GM21529 (cell line): ENCODE results near the gene VEGFB.

Source experiments
- ATAC-seq: cut with Tn5 transposase; IDR thresholded peaks from one replicate; pipeline ENCODE4 v1.9.1; 2021; ENCODE audit not compliant: unreplicated experiment

The VEGFB gene

DNA sequence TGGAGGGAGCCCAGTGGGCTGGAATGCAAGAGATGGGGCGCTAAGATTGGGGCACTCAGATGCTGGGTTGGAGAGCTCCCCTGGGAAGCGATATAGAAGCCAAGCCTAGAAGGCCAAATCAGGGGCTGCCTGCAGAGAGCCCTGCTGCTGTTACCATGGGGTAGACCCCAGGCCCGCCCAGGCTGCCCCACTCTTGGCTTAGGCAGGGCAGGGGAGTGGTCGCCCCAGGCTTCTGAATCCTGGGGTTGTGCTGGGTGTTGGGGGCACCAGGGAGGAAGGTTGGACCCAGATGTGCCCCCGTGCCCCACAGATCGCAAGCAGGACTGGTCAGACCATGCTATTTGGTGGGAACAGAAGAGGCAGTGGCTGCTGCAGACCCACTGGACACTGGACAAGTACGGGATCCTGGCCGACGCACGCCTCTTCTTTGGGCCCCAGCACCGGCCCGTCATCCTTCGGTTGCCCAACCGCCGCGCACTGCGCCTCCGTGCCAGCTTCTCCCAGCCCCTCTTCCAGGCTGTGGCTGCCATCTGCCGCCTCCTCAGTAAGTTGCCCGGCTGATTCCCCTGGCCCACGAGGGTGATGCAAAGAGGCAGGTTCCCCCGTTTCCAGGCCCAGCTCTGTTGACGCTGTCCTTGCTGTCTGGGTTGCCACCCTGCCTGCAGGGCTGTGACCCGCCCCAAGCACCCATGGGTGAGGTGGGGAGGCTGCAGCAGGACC lies 23.9 kb upstream of the VEGFB start:
- ATAC-seq: no peak

DNA sequence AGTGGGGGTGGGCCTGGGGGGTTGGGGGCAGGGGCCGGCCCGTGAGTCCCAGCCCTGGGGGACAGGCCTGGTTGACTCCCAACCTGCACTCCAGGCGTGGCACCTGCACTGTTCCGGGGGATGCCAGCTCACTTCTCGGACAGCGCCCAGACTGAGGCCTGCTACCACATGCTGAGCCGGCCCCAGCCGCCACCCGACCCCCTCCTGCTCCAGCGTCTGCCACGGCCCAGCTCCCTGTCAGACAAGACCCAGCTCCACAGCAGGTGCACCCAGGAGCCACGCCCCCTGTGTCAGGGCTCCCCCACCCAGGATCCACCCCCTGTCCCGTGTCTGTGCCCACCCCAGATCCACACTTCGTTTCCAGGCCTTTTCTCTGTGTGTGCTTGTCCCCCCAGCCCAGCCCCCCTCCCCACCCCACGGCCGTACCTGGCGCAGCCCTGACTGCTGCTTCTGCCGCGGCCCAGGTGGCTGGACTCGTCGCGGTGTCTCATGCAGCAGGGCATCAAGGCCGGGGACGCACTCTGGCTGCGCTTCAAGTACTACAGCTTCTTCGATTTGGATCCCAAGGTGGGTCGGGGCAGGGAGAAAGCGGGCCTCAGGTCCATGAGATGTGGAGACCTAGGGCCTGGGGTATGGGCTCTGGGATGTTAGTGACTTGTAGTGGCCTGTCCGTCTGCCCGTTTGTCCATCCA lies 23.1 kb upstream of the VEGFB start:
- no peak for ATAC-seq

DNA sequence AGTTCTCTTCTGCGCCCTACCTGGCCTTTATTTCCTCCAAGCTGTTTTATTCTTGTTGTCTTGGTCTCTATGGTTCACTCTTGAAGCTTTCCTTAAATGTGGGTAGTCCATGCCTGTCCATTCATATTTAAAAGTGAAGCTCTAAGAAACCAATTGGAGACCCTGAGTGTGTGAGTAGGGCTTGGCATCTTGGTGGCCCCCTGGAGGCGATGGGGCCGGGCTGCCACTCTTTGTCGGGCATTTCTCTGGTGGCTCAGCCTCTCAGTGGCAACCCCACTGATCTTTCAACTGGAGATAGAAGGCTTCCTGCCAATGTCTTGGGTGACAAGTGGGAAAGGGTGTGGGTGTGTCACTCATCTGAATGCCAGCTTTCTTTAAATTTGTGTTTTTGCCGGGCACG lies 17.5 kb upstream of the VEGFB start:
- ATAC-seq: no peak

DNA sequence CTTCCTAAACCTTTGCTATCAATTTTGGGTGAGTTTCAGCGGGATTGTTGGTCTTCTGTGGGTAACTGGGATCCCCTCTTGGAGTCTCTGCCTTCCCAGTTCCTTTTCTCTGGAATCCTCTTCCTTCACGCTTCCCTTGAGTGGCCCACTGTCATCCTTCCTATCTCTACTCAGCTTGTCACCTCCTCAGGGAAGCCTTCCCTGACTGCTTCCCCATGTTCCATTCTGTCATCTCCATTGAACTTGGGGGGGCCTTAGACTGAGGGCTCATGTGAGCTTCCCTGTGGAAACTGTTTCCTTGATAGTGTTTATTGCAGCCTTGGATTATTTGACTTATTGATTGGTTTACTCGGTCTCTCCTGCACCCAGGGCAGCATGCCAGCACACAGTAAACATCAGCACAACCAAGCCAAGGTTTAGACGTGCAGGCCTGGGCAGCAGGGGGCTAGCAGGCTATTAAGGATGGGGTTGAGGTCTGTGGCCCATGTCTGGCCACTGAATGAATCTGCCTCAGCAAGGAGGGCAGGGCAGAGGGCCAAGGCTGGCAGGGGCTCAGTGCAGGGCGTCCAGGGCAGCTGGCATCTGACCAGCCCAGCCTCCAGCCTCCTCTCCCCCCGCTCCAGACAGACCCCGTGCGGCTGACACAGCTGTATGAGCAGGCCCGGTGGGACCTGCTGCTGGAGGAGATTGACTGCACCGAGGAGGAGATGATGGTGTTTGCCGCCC lies 15.6 kb upstream of the VEGFB start:
- no peak for ATAC-seq

DNA sequence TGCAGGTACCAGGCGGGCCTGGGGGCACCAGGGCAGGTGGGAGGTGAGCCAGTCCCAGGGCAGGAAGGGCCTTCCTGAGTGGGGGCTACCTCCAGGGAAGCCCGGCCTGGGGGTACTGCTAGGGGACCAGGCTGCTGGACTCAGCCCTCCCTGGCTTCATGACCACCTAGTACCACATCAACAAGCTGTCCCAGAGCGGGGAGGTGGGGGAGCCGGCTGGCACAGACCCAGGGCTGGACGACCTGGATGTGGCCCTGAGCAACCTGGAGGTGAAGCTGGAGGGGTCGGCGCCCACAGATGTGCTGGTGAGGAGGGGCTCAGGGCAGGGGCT lies 15.1 kb upstream of the VEGFB start:
- ATAC-seq: no peak

DNA sequence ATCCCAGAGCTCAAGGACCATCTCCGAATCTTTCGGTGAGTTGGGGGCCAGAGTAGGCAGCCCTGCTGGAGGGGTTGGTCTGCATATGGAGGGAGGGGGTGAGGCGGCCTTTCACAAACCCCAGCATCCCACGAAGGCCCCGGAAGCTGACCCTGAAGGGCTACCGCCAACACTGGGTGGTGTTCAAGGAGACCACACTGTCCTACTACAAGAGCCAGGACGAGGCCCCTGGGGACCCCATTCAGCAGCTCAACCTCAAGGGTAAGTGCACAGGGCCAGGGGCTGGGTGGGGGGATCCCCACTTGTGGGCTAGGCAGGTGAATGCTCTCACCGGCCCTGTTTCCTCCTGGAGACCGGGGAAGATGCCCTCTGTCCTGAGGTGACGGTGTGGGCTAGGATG lies 14.6 kb upstream of the VEGFB start:
- ATAC-seq: no peak

DNA sequence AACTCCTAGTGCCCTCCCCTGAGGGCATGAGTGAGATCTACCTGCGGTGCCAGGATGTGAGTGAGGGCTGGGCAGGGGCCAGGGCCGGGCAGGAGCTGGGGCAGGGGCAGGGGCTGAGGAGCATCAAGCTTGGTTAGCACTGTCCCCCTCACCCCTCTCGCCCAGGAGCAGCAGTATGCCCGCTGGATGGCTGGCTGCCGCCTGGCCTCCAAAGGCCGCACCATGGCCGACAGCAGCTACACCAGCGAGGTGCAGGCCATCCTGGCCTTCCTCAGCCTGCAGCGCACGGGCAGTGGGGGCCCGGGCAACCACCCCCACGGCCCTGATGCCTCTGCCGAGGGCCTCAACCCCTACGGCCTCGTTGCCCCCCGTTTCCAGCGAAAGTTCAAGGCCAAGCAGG lies 14.1 kb upstream of the VEGFB start:
- no peak for ATAC-seq

DNA sequence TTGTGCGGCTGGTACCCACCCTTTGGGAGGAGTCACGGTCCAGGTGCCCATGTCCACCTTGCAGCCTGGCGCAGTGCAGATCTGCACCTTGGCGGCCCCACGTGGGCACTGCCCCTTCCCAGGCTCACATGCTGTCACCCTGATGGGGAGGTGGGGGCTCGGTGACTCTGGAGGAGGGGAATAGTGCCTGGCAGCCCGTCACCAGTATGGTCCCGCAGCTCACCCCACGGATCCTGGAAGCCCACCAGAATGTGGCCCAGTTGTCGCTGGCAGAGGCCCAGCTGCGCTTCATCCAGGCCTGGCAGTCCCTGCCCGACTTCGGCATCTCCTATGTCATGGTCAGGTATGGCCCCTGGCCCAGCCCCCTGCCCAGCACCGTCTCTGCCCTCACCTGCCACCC lies 13.6 kb upstream of the VEGFB start:
- ATAC-seq: no peak

DNA sequence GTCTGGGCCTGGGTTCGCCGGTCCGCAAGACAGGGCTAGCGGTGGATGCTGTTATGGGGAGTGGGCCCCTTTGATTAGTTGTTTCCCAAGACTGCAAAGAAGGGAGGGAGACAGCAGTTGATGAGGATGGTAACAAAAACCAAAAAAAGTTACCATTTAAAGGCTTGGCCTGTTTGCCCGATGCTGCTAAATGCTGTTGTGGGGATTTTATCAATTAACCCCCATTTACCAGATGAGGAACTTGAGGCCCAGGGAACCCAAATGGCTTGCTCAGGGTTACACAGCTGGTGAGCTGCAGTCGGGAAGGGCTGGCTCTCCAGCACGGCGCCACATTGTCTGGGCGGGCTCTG lies 11.8 kb upstream of the VEGFB start:
- no peak for ATAC-seq

DNA sequence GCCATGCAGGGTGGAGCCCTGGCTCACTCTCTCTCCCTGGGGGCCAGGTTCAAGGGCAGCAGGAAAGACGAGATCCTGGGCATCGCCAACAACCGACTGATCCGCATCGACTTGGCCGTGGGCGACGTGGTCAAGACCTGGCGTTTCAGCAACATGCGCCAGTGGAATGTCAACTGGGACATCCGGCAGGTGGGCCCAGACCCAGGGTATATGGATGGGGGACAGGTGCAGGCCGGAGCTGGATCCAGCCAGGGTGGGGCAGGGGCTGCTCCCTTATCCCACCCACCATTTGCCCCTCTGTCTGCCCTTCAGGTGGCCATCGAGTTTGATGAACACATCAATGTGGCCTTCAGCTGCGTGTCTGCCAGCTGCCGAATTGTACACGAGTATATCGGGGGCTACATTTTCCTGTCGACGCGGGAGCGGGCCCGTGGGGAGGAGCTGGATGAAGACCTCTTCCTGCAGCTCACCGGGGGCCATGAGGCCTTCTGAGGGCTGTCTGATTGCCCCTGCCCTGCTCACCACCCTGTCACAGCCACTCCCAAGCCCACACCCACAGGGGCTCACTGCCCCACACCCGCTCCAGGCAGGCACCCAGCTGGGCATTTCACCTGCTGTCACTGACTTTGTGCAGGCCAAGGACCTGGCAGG lies 11.3 kb upstream of the VEGFB start:
- no peak for ATAC-seq

DNA sequence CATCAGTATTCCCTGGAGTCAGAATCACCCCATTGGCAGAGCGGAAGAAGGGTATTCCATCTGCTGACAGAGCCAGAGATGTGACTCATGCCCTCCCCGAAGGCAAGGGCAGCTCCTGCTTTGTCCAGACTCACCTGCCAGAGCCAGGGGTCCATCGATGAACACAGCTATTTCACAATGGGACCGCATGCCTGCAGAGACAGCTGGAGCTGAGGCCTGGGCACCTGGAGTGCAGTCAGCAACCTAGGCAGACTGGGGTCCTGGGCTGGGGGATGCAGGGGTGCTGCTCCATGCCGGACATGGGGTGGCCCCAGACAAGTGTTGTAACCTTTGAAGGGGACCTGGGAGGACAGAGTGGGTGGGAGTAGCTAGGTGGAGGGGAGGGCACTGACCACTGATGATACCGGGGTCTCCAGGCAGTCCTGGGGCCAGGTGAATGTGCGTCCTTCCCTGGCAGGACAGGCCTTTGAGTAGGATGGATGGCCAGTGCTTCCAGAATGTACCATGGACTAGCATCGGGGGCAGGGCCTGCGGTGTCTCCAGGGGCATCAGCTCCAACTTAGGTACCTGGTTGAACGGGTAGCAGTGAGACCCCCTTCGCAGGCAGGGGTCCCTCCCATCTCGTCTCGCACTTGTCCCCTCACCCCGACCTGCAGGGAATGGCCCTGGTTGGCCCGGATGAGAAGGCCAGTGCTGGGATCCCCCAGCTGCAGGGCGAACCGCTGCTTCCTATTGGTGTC lies 10.1 kb upstream of the VEGFB start:
- ATAC-seq: no peak

DNA sequence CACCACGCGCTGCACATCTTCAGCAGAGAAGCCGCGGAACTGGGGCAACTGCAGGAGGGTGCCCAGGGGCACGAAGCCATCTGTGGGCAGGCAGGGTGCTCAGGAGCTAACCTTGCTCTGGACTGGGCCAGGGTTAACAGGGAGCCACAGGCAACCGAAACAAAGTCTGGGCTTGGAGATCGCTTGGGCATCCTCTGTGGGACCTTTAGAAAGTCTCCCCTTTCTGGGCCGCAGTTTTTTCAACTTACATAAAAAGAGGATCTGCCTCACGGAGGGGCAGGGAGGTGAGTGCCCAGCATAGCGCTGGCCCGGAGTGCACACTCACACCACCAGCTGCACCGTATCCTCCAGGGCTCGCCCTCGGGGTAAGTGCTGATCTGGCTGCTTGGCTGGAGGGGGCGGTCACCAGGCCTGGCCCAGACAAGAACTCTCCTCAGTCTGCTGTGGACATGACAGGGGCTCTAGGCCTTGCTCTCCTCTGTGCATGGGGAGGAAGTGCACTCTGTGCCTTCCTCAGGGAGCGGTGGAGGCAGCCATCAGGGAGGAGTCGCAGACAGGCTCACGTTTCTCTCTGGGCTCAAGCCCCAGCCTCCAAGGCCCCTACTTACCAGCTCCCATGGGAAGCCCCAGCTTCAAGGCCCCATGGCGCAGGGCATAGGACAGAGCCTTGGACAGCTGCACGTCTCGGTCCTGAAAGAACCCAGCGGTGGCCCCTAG lies 9.3 kb upstream of the VEGFB start:
- no peak for ATAC-seq

DNA sequence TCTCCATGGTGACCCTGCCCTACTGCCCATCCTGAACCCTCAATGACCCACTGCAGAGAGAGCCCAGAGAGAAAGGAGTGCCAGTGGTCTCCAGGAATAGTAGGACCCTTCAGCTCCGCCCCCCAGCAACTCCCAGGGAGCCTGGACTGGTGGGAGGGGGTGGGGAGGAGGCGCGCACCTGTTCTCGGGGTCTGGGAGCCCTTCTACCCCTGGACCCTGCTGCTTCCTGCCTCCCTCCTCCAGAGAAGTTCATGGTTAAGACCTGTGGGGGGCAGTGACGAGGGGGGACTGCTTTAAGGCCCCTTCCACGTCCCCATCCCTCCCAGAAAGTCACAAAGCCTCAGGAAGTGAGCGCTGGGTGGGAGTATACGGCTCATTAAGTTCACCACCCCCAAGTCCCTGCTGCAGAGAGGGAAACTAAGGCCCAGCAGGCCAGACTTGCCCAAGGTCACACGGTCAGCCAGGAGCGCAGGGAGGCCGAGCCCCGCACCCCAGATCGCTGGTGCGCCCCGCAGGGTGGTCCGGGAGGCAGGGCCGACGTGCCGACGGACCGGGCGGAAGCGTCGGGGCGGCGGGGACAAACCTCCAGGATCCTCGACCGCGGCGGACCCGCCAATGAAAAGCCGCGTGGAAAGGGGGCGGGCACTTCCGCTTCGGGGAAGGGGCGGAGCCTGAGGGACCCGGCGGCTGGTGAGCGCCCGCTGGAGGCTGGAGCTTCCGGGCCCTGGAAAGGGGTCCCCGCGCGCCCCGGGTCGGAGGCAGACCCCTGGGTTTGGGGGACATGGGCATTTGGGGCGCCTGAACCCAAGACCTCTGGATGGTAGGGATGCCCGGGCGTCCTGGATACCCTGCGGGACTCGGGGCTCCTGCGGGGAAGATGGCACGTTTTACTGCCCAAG lies 8.5 kb upstream of the VEGFB start, which contains the start of the genes NUDT22 and TRPT1:
TSS of gene NUDT22 (plus strand) at position 667 of the 899 bp plus-strand sequence. CDS start 379 bp downstream, outside the sequence.
TSS of gene TRPT1 (minus strand) at position 579 of the 899 bp plus-strand sequence. CDS start at position 253, 326 bp downstream.
- peak; percentile 42 for ATAC-seq

DNA sequence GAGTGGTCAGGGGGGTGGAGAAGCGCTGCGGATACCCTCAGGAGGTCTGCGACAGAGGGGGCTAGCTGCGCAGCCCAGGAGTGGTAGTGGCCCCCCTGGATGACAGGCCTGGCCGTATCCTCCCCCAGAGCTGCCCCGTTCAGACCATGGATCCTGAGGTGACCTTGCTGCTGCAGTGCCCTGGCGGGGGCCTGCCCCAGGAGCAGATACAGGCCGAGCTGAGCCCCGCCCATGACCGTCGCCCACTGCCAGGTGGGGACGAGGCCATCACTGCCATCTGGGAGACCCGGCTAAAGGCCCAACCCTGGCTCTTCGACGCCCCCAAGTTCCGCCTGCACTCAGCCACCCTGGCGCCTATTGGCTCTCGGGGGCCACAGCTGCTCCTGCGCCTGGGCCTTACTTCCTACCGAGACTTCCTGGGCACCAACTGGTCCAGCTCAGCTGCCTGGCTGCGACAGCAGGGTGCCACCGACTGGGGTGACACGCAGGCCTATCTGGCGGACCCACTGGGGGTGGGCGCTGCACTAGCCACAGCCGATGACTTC lies 7.8 kb upstream of the VEGFB start:
- peak; percentile 38 for ATAC-seq

DNA sequence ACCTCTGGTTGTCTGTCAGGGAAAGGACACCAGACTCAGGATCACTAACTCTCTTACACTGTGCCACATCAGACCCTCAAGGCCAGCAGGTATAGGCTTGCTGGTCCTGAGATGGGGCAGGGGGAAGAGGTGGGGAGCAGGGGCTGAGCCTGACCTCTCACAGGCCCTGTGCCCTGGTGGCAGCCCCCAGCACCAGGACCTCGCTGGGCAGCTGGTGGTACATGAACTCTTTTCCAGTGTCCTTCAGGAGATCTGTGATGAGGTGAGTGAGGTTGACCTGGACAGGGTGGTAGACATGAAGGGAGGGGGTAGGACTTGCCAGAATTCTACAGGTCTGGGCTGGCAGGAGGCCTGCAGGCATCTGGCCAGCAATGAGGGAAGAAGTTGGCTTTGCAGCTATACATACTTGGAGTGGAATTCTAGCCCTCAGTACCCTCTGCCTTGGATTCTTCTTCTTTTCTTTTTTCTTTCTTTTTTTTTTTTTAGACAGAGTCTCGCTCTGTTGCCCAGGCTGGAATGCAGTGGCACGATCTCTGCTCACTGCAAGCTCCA lies 6.9 kb upstream of the VEGFB start:
- ATAC-seq: no peak

DNA sequence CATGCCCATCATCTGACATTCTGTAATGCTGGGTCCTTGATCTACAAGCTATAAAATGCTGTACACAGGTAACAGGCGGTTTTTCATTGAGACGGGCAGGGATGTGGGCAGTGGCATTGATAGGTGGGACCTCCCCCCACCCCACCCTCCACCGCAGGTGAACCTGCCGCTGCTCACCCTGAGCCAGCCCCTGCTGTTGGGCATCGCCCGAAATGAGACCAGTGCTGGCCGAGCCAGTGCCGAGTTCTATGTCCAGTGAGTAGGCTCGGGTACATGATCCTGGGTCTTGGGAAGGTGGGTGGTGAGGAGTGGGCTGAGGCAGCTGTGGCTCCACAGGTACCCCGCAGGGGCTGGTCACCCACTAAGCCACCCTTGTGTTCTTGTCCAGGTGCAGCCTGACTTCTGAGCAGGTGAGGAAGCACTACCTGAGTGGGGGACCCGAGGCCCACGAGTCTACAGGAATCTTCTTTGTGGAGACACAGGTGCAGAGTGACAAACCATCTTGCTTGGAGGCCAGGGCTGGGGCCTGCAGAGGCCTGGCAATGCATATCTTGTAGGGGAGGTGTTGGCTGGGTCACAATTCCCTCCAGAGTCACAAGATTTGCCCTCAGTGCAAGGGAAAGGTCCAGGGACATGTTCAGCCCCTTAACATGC lies 5.2 kb upstream of the VEGFB start:
- no peak for ATAC-seq

DNA sequence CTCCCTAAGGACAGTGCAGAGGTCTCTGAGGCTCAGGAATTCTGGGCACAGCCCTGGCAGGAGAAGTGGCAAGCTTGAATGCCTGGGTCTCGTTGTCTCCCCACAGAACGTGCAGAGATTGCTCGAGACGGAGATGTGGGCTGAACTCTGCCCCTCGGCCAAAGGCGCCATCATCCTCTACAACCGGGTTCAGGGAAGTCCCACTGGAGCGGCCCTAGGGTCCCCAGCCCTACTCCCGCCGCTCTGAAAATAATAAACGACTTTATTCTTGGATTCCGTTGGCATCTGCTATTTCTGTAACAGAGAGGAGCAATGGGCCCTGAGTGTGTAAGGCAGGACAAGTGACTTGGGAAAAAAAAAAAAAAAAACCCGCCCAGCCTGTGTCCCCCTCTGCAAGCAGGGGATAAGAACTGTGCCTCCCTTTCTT lies 4.6 kb upstream of the VEGFB start:
- no peak for ATAC-seq
